Measurements from ENCODE around the gene MAP2K6. TPM values are rescaled to one million over a fixed set of nuclear protein-coding genes. Genes with fewer than 3 reads are reported as not detected.

Gene MAP2K6
- total RNA-seq, 1 donor from 2014 or later, result 2.0 TPM

DNA sequence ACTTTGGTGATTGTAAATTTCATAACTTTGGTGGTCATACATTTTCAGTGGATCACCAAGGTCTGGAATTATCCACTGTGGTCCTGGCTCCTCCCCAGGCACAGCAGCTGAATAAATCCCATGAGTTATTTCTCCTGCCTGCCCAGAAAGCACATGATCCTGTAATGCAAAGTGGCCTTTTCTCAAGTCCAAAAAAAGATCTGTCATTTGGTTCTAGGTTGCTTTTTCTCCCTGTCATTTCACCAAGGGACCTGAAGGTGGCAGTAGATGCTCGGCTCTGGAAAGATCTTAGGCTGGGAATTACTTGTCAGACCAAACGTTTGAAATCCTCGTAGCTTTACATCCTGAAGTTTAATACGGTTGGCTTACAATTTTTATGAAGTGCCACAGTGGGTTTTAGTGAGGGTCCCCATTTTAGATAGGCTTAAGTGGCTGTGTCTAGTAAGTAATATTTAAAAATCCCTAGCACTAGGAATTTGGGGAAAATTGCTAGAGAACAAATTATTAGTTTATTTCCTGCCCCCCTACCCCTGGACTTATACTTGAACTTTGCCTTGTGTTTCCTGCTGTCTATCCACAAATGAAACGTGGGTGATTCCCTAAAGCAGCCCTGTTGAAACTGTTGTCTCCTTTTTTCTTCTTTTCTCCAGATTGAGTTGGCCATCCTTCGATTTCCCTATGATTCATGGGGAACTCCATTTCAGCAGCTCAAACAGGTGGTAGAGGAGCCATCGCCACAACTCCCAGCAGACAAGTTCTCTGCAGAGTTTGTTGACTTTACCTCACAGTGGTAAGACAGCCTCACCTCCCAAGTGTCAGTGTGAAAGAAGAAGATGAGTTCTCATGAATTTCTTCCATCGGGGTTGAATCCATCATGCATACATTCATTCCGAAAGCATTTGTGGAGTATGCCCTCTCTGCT is 111.7 kb downstream of the MAP2K6 start:
- peak; percentile 18 for DNase-seq
- TF ChIP-seq, protein P1, sequence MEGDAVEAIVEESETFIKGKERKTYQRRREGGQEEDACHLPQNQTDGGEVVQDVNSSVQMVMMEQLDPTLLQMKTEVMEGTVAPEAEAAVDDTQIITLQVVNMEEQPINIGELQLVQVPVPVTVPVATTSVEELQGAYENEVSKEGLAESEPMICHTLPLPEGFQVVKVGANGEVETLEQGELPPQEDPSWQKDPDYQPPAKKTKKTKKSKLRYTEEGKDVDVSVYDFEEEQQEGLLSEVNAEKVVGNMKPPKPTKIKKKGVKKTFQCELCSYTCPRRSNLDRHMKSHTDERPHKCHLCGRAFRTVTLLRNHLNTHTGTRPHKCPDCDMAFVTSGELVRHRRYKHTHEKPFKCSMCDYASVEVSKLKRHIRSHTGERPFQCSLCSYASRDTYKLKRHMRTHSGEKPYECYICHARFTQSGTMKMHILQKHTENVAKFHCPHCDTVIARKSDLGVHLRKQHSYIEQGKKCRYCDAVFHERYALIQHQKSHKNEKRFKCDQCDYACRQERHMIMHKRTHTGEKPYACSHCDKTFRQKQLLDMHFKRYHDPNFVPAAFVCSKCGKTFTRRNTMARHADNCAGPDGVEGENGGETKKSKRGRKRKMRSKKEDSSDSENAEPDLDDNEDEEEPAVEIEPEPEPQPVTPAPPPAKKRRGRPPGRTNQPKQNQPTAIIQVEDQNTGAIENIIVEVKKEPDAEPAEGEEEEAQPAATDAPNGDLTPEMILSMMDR (IDR thresholded peaks at IDR 0.05; ENCODE audit: borderline replicate concordance), result peak; percentile 95
- no peaks in the 10 kb centered on the region for H3K27me3 ChIP-seq (ENCODE audit: low read depth)
- intact Hi-C loops (cut with micrococcal nuclease), result no loop called here
- H3K36me3 ChIP-seq, result no peaks in the 10 kb centered on the region
- H3K4me1 ChIP-seq, result peaks cover 5% of the 10 kb centered on the region
- H3K9me3 ChIP-seq (replicated peaks), result no peaks in the 10 kb centered on the region
- H3K4me3 ChIP-seq, result no peak overlapping the region
- H3K27ac ChIP-seq (replicated peaks), result no peak overlapping the region

DNA sequence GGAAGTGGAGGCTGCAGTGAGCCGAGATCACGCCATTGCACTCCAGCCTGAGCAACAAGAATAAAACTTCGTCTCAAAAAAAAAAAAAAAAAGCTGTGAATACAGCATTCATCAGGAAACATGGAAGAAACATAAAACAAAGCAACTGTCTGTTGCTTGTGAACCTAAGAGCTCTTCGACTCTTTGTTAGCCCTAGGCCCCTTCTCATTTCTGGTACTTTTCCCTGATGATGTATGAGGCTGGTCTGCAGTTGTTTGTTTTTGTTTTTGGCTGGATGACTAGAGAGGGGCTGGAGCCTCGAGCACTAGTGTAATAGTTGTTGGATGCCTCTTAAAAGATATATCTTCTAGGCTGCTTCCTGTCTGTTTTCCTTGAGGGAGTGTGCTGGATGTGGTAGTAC is 113.5 kb downstream of the MAP2K6 start:
- Histone ChIP-seq H3K27ac (replicated peaks) (no peak overlapping the region), H3K27me3 (ENCODE audit: low read depth) (no peaks in the 10 kb centered on the region), H3K36me3 (no peaks in the 10 kb centered on the region), H3K9me3 (replicated peaks) (no peaks in the 10 kb centered on the region), H3K4me3 (no peak overlapping the region), H3K4me1 (peaks cover 5% of the 10 kb centered on the region)
- no peak for DNase-seq
- TF ChIP-seq, protein P1 (IDR thresholded peaks at IDR 0.05; ENCODE audit: borderline replicate concordance), result no peak
- intact Hi-C loops (cut with micrococcal nuclease), result no loop called here

DNA sequence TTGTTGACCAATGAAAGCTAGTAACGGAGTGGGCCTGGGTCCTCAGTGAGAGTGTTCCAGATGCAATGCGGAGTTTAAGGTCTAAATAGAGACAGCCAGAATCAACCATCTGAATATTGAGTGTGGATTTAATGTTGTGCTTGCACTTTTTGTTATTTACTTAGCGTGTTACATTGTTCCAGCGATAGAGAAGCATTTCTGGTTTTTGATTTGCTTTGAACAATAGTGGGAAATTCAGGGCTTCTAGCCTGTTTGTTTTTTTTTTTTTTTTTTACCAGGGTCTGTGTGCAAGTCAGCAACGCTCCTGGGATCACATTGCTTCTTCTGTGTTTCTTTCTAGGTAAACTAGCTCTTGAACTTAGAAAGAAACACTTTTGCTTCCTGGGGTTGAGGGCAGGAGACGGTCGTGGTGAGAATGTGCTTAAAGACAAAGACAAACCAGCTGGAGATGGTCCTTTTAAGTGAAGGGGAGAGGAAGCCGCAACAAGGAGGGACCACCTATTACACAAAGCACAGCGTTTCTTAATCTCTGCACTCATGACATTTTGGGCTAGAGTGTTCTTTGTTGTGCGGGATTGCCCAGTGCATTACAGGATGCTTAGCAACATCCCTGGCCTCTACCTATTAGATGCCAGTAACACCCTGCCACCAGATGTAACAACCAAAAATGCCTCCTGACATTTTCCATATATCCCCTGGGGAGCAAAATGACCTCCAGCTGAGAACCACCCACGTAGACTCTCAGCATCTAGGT is 119.2 kb downstream of the MAP2K6 start:
- no peak overlapping the region for H3K4me3 ChIP-seq
- no peaks in the 10 kb centered on the region for H3K27me3 ChIP-seq (ENCODE audit: low read depth)
- TF ChIP-seq, protein P1 (IDR thresholded peaks at IDR 0.05; ENCODE audit: borderline replicate concordance), result no peak
- H3K4me1 ChIP-seq, result no peaks in the 10 kb centered on the region
- no peaks in the 10 kb centered on the region for H3K9me3 ChIP-seq (replicated peaks)
- no peak for DNase-seq
- peaks cover 5% of the 10 kb centered on the region for H3K36me3 ChIP-seq
- intact Hi-C loops (cut with micrococcal nuclease), result no loop called here
- no peak overlapping the region for H3K27ac ChIP-seq (replicated peaks)

DNA sequence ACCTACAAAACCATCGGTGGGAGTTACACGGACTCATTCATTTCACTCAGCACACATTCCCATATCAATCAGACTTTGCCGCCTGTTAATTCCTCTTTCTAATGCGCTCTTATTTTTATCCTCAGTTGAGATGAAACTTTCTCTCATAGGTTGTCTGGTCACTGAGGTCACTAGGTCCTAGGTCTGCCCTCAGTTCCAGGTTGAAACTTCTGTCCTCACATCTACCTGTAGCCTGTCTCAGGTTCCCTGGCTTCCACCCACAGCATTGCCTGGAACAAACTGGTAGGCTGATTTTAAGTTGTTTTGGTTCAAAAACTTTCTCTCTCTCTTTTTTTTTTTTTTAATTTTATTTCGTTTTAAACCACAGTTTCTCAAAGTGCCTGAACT is 119.7 kb downstream of the MAP2K6 start:
- intact Hi-C loops (cut with micrococcal nuclease), result no loop called here
- H3K36me3 ChIP-seq, result peaks cover 5% of the 10 kb centered on the region

DNA sequence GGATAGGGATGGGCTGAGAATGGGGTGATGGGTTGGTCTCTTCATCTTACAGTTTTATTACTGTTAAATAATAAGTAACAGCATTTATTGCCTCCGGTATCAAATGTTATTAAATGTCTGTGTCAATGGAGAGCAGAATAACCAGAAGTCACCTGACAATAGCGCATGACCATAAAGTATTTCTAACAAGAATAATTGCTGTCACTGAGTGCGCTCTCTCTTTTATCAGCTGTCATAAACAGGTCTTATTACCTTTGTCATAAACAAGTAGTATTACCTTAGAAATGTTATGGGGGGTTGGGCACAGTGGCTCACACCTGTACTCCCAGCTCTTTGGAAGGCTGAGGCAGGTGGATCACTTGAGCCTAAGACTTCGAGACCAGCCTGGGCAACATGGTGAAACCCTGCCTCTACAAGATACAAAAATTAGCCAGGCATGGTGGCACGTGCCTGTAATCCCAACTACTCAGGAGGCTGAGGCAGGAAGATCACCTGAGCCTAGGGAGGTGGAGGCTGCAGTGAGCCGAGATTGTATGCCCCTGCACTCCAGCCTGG is 120.6 kb downstream of the MAP2K6 start:
- Histone ChIP-seq H3K27ac (replicated peaks) (no peak overlapping the region), H3K36me3 (peaks cover 5% of the 10 kb centered on the region), H3K9me3 (replicated peaks) (no peaks in the 10 kb centered on the region), H3K4me3 (no peak overlapping the region), H3K4me1 (no peaks in the 10 kb centered on the region), H3K27me3 (ENCODE audit: low read depth) (no peaks in the 10 kb centered on the region)
- TF ChIP-seq, protein P1 (IDR thresholded peaks at IDR 0.05; ENCODE audit: borderline replicate concordance), result no peak
- DNase-seq, result no peak
- intact Hi-C loops (cut with micrococcal nuclease), result no loop called here

More for the DNA sequence above, 119.7 kb downstream of the MAP2K6 start:
- TF ChIP-seq, protein P1 (IDR thresholded peaks at IDR 0.05; ENCODE audit: borderline replicate concordance), result no peak
- Histone ChIP-seq H3K9me3 (replicated peaks) (no peaks in the 10 kb centered on the region), H3K27ac (replicated peaks) (no peak overlapping the region), H3K4me1 (no peaks in the 10 kb centered on the region), H3K4me3 (no peak overlapping the region), H3K27me3 (ENCODE audit: low read depth) (no peaks in the 10 kb centered on the region)
- DNase-seq, result no peak
